WTC11 (cell line): ENCODE data around the gene NEUROD2.

Experiments
- CBFB ChIP-seq: sonication (generic); formaldehyde crosslinking; IDR thresholded peaks from 2 replicates; pipeline ENCODE4 v1.8.1; 2022; ENCODE audit warnings: mild to moderate bottlenecking, low read depth, missing genetic modification reagents
- ETV6 ChIP-seq: sonication (generic); formaldehyde crosslinking; IDR thresholded peaks from 2 replicates; pipeline ENCODE4 v1.8.1; 2022; ENCODE audit warnings: mild to moderate bottlenecking, missing genetic modification reagents
- JUN ChIP-seq: sonication (generic); formaldehyde crosslinking; IDR thresholded peaks from 2 replicates; pipeline ENCODE4 v1.8.0; 2023; ENCODE audit warnings: mild to moderate bottlenecking, missing genetic modification reagents
- SMAD4 ChIP-seq: sonication (generic); formaldehyde crosslinking; IDR thresholded peaks from 2 replicates; pipeline ENCODE4 v1.8.0; 2022; ENCODE audit warnings: mild to moderate bottlenecking, missing genetic modification reagents
- ZBTB21 ChIP-seq: sonication (generic); formaldehyde crosslinking; IDR thresholded peaks from 2 replicates; pipeline ENCODE4 v1.8.1; 2023; ENCODE audit warnings: mild to moderate bottlenecking, missing genetic modification reagents, borderline replicate concordance
- TF ChIP-seq, protein P1 (sequence below): fragments of 200-600 bp; IDR thresholded peaks from 2 replicates; pipeline ENCODE4 v1.8.0; 2022; ENCODE audit warnings: antibody characterized with exemption
- TF ChIP-seq, protein P2 (sequence below): sonication (generic); formaldehyde crosslinking; IDR thresholded peaks from 2 replicates; pipeline ENCODE4 v1.8.1; 2022; ENCODE audit warnings: missing genetic modification reagents, borderline replicate concordance
- TF ChIP-seq, protein P3 (sequence below): sonication (generic); formaldehyde crosslinking; IDR thresholded peaks from 2 replicates; pipeline ENCODE4 v1.8.1; 2023; ENCODE audit warnings: mild to moderate bottlenecking, missing genetic modification reagents
- TF ChIP-seq, protein P4 (sequence below): sonication (generic); formaldehyde crosslinking; IDR thresholded peaks from 2 replicates; pipeline ENCODE4 v1.8.0; 2022; ENCODE audit warnings: mild to moderate bottlenecking, missing genetic modification reagents
- TF ChIP-seq, protein P5 (sequence below): sonication (generic); formaldehyde crosslinking; IDR thresholded peaks from 2 replicates; pipeline ENCODE4 v1.8.1; 2023; ENCODE audit warnings: mild to moderate bottlenecking, missing genetic modification reagents, borderline replicate concordance

DNA sequence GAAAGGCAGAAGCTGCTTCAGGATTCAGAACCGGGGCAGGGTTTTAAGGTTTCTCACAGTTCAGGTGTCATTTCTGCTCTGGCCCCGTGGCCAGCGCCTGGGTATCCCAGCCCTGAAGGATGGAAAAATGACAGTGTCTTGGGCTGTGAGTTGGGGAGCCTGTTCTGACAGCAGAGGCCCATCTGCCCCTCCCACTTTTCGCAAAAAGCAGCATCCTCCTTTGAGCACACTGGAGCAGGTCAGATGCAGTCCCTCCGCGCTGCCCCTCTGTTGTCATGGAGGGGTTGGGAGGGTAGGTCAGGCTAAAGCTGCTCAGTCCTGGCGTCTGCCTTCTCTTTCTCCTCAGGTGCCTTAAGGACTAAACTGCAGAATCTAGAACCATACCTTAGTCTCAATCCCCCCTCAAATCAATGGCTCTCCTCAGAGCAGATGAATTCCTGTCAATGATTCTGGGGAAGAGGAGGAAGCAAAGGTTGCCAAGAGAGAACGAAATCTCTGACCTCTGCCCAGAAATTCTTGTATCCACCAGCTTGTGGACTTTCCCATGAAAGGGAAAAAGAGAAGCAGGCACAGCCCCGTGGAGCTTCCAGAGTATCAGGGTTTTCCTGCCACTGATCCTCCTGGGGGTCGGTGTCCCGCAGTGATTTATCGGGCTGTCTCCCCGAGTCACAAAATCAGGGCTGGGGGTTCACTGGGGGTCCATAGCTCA, 7.3 kb downstream of the NEUROD2 start:
- TF ChIP-seq ZBTB21 = no peak
- TF ChIP-seq, protein P1, sequence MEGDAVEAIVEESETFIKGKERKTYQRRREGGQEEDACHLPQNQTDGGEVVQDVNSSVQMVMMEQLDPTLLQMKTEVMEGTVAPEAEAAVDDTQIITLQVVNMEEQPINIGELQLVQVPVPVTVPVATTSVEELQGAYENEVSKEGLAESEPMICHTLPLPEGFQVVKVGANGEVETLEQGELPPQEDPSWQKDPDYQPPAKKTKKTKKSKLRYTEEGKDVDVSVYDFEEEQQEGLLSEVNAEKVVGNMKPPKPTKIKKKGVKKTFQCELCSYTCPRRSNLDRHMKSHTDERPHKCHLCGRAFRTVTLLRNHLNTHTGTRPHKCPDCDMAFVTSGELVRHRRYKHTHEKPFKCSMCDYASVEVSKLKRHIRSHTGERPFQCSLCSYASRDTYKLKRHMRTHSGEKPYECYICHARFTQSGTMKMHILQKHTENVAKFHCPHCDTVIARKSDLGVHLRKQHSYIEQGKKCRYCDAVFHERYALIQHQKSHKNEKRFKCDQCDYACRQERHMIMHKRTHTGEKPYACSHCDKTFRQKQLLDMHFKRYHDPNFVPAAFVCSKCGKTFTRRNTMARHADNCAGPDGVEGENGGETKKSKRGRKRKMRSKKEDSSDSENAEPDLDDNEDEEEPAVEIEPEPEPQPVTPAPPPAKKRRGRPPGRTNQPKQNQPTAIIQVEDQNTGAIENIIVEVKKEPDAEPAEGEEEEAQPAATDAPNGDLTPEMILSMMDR = no peak
- TF ChIP-seq CBFB (CRISPR knock-in tag) = no peak
- TF ChIP-seq JUN (CRISPR knock-in tag) = no peak
- no peak for TF ChIP-seq SMAD4 (CRISPR knock-in tag)
- TF ChIP-seq ETV6 (CRISPR knock-in tag) = no peak
- TF ChIP-seq, protein P2, sequence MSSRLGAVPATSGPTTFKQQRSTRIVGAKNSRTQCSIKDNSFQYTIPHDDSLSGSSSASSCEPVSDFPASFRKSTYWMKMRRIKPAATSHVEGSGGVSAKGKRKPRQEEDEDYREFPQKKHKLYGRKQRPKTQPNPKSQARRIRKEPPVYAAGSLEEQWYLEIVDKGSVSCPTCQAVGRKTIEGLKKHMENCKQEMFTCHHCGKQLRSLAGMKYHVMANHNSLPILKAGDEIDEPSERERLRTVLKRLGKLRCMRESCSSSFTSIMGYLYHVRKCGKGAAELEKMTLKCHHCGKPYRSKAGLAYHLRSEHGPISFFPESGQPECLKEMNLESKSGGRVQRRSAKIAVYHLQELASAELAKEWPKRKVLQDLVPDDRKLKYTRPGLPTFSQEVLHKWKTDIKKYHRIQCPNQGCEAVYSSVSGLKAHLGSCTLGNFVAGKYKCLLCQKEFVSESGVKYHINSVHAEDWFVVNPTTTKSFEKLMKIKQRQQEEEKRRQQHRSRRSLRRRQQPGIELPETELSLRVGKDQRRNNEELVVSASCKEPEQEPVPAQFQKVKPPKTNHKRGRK (CRISPR knock-in tag) = no peak
- TF ChIP-seq, protein P3, sequence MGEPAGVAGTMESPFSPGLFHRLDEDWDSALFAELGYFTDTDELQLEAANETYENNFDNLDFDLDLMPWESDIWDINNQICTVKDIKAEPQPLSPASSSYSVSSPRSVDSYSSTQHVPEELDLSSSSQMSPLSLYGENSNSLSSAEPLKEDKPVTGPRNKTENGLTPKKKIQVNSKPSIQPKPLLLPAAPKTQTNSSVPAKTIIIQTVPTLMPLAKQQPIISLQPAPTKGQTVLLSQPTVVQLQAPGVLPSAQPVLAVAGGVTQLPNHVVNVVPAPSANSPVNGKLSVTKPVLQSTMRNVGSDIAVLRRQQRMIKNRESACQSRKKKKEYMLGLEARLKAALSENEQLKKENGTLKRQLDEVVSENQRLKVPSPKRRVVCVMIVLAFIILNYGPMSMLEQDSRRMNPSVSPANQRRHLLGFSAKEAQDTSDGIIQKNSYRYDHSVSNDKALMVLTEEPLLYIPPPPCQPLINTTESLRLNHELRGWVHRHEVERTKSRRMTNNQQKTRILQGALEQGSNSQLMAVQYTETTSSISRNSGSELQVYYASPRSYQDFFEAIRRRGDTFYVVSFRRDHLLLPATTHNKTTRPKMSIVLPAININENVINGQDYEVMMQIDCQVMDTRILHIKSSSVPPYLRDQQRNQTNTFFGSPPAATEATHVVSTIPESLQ = no peak
- TF ChIP-seq, protein P4, sequence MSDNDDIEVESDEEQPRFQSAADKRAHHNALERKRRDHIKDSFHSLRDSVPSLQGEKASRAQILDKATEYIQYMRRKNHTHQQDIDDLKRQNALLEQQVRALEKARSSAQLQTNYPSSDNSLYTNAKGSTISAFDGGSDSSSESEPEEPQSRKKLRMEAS (CRISPR knock-in tag) = no peak
- TF ChIP-seq, protein P5, sequence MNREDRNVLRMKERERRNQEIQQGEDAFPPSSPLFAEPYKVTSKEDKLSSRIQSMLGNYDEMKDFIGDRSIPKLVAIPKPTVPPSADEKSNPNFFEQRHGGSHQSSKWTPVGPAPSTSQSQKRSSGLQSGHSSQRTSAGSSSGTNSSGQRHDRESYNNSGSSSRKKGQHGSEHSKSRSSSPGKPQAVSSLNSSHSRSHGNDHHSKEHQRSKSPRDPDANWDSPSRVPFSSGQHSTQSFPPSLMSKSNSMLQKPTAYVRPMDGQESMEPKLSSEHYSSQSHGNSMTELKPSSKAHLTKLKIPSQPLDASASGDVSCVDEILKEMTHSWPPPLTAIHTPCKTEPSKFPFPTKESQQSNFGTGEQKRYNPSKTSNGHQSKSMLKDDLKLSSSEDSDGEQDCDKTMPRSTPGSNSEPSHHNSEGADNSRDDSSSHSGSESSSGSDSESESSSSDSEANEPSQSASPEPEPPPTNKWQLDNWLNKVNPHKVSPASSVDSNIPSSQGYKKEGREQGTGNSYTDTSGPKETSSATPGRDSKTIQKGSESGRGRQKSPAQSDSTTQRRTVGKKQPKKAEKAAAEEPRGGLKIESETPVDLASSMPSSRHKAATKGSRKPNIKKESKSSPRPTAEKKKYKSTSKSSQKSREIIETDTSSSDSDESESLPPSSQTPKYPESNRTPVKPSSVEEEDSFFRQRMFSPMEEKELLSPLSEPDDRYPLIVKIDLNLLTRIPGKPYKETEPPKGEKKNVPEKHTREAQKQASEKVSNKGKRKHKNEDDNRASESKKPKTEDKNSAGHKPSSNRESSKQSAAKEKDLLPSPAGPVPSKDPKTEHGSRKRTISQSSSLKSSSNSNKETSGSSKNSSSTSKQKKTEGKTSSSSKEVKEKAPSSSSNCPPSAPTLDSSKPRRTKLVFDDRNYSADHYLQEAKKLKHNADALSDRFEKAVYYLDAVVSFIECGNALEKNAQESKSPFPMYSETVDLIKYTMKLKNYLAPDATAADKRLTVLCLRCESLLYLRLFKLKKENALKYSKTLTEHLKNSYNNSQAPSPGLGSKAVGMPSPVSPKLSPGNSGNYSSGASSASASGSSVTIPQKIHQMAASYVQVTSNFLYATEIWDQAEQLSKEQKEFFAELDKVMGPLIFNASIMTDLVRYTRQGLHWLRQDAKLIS (CRISPR knock-in tag) = no peak
